IMR-90 (cell line): Measurements from ENCODE around the gene RNFT2. TPM values are rescaled to one million over a fixed set of nuclear protein-coding genes. Genes with fewer than 3 reads are reported as not detected.
A peak's percentile ranks its signal among the peaks of the same experiment; 100 is the strongest.

Experiments
- ATAC-seq: fragments of 200-7000 bp; cut with Tn5 transposase; 2 replicates; pipeline ENCODE4 v1.9.1; 2020; ENCODE audit warnings: low read depth, mild to moderate bottlenecking, moderate library complexity
- BruUV-seq: library from RNA; stranded (reverse); fragments of 400-500 nt; replicated peaks from 2 replicates; lab custom pipeline; 2021; lab: Mats Ljungman, UMichigan
- CTCF ChIA-PET: fragments of 300-600 bp; formaldehyde crosslinking; extraction: SDS; loops from one replicate; lab custom pipeline; 2021; ENCODE audit warnings: antibody characterized with exemption; lab: Yijun Ruan, JAX
- POLR2A ChIA-PET: fragments of 300-600 bp; sonication (Branson Sonifier 250); formaldehyde crosslinking; loops from one replicate; lab custom pipeline; 2022; ENCODE audit warnings: antibody characterized with exemption; ENCODE audit not compliant: unreplicated experiment; lab: Charles Lee
- DNase-seq: peaks from one replicate; pipeline ENCODE4 v3.0.0; 2013
- H2AFZ ChIP-seq: replicated peaks from 2 replicates; pipeline ENCODE3; 2013; ENCODE audit warnings: low read length, mild to moderate bottlenecking; ENCODE audit not compliant: poor library complexity
- H2AK5ac ChIP-seq: 2 replicates; pipeline ENCODE4 v1.6.1; 2013; ENCODE audit warnings: low read depth, low read length, inconsistent platforms
- H2AK9ac ChIP-seq: replicated peaks from 2 replicates; pipeline ENCODE3; 2013; ENCODE audit warnings: mild to moderate bottlenecking, low read depth, low read length, moderate library complexity; ENCODE audit not compliant: poor library complexity
- H2BK120ac ChIP-seq: 2 replicates; pipeline ENCODE4 v1.6.1; 2013; ENCODE audit warnings: low read depth, low read length, inconsistent platforms
- H2BK15ac ChIP-seq: 3 replicates; pipeline ENCODE4 v1.6.1; 2013; ENCODE audit warnings: low read depth, low read length, inconsistent platforms
- H2BK20ac ChIP-seq: 2 replicates; pipeline ENCODE4 v1.6.1; 2013; ENCODE audit warnings: low read depth, mild to moderate bottlenecking, inconsistent platforms, low read length, moderate library complexity
- H2BK5ac ChIP-seq: 2 replicates; pipeline ENCODE4 v1.6.1; 2013; ENCODE audit warnings: mild to moderate bottlenecking, low read depth, low read length, inconsistent platforms; ENCODE audit not compliant: poor library complexity, severe bottlenecking
- H3K14ac ChIP-seq: replicated peaks from 2 replicates; pipeline ENCODE4 v1.6.1; 2013; ENCODE audit warnings: low read depth, low read length, inconsistent platforms
- H3K18ac ChIP-seq: 2 replicates; pipeline ENCODE4 v1.6.1; 2013; ENCODE audit warnings: low read depth, low read length, control low read depth
- H3K23ac ChIP-seq: 2 replicates; pipeline ENCODE4 v1.6.1; 2013; ENCODE audit warnings: low read depth, low read length, inconsistent platforms
- H3K27ac ChIP-seq: 2 replicates; pipeline ENCODE4 v1.5.1; 2013; ENCODE audit warnings: mild to moderate bottlenecking, control low read depth, low read length; ENCODE audit not compliant: insufficient read depth
- H3K27me3 ChIP-seq: 2 replicates; pipeline ENCODE4 v1.6.1; 2013; ENCODE audit warnings: low read length; ENCODE audit not compliant: control insufficient read depth, insufficient read depth
- H3K36me3 ChIP-seq: 2 replicates; pipeline ENCODE4 v1.6.1; 2013; ENCODE audit warnings: low read length, mixed read lengths; ENCODE audit not compliant: control insufficient read depth, insufficient read depth
- H3K4ac ChIP-seq: 2 replicates; pipeline ENCODE4 v1.6.1; 2013; ENCODE audit warnings: low read depth, low read length, inconsistent platforms
- H3K4me1 ChIP-seq: 2 replicates; pipeline ENCODE4 v1.6.1; 2013; ENCODE audit warnings: low read length, mixed read lengths; ENCODE audit not compliant: control insufficient read depth, insufficient read depth
- H3K4me2 ChIP-seq: 2 replicates; pipeline ENCODE4 v1.6.1; 2013; ENCODE audit warnings: low read depth, mild to moderate bottlenecking, control low read depth, low read length, moderate library complexity
- H3K4me3 ChIP-seq: 2 replicates; pipeline ENCODE4 v1.5.1; 2013; ENCODE audit warnings: low read depth, mild to moderate bottlenecking, control low read depth, low read length, moderate library complexity; ENCODE audit not compliant: insufficient read depth
- H3K56ac ChIP-seq: 2 replicates; pipeline ENCODE4 v1.6.1; 2013; ENCODE audit warnings: low read length, inconsistent platforms; ENCODE audit not compliant: insufficient read depth; ENCODE audit errors: extremely low read depth
- H3K79me1 ChIP-seq, 2 experiments: 2 replicates each; pipeline ENCODE4 v1.6.1; 2013; ENCODE audit warnings: low read length in 2 of 2, inconsistent platforms in 1 of 2, low read depth in 1 of 2
- H3K9ac ChIP-seq: 2 replicates; pipeline ENCODE4 v1.6.1; 2013; ENCODE audit warnings: low read depth, low read length, control low read depth
- H3K9me1 ChIP-seq: 2 replicates; pipeline ENCODE4 v1.6.1; 2013; ENCODE audit warnings: low read length, inconsistent platforms; ENCODE audit not compliant: insufficient read depth
- H3K9me3 ChIP-seq: 2 replicates; pipeline ENCODE4 v1.6.1; 2013; ENCODE audit warnings: low read length; ENCODE audit not compliant: control insufficient read depth, insufficient read depth
- H4K20me1 ChIP-seq: 2 replicates; pipeline ENCODE4 v1.6.1; 2013; ENCODE audit warnings: low read length, inconsistent platforms; ENCODE audit not compliant: insufficient read depth
- H4K5ac ChIP-seq: 2 replicates; pipeline ENCODE4 v1.6.1; 2013; ENCODE audit warnings: mild to moderate bottlenecking, low read depth, low read length, control low read depth
- H4K8ac ChIP-seq, 2 experiments: 2 replicates each; pipeline ENCODE4 v1.6.1; 2013; ENCODE audit warnings: low read depth in 2 of 2, low read length in 2 of 2, control low read depth in 1 of 2, inconsistent platforms in 1 of 2
- H4K91ac ChIP-seq: 2 replicates; pipeline ENCODE4 v1.6.1; 2013; ENCODE audit warnings: low read depth, low read length, inconsistent platforms; ENCODE audit not compliant: insufficient read depth
- BHLHE40 ChIP-seq: fragments of 150-350 bp; IDR thresholded peaks from 2 replicates; pipeline ENCODE4 v1.6.1; 2016; ENCODE audit warnings: mild to moderate bottlenecking, low read depth, low read length
- CEBPB ChIP-seq: IDR thresholded peaks from 2 replicates; pipeline ENCODE4 v1.6.1; 2012; ENCODE audit warnings: low read depth, low read length, improper control_type of control experiment
- CHD1 ChIP-seq: IDR thresholded peaks from 2 replicates; pipeline ENCODE4 v1.6.1; 2012; ENCODE audit warnings: low read depth, low read length, improper control_type of control experiment
- MAZ ChIP-seq: IDR thresholded peaks from 2 replicates; pipeline ENCODE4 v1.6.1; 2012; ENCODE audit warnings: low read depth, mild to moderate bottlenecking, low read length, improper control_type of control experiment, moderate library complexity, borderline replicate concordance
- MXI1 ChIP-seq: IDR thresholded peaks from 2 replicates; pipeline ENCODE4 v1.6.1; 2012; ENCODE audit warnings: low read depth, mild to moderate bottlenecking, low read length, moderate library complexity, borderline replicate concordance
- NFE2L2 ChIP-seq: fragments of 150-350 bp; IDR thresholded peaks from 2 replicates; pipeline ENCODE4 v1.6.1; 2016; ENCODE audit warnings: low read depth, mild to moderate bottlenecking, low read length
- RCOR1 ChIP-seq: IDR thresholded peaks from 2 replicates; pipeline ENCODE4 v1.6.1; 2012; ENCODE audit warnings: mild to moderate bottlenecking, low read length, improper control_type of control experiment; ENCODE audit not compliant: insufficient replicate concordance
- SMC3 ChIP-seq: fragments of 150-350 bp; IDR thresholded peaks from 2 replicates; pipeline ENCODE4 v1.6.1; 2016; ENCODE audit warnings: low read depth, mild to moderate bottlenecking, antibody characterized with exemption, low read length, moderate library complexity
- WGBS, 2 experiments: methylation state at CpG; one replicate each; pipeline versions ENCODE4 v1.1.5 to v1.1.7; 2013; ENCODE audit warnings: missing lambda C conversion rate in 2 of 2; ENCODE audit not compliant: insufficient read length in 1 of 2; ENCODE audit errors: extremely low coverage in 2 of 2; 5-methylcytosine and 5-hydroxymethylcytosine counted together
- dilution Hi-C: fragments of 300-500 bp; cut with HindIII; formaldehyde crosslinking; loops from one replicate; pipeline ENCODE4 v1.14.3; 2018; ENCODE audit warnings: low sequenced_read_pairs; ENCODE audit not compliant: unreplicated experiment
- in situ Hi-C: fragments of 300-500 bp; cut with MboI; formaldehyde crosslinking; loops from 3 replicates; pipeline ENCODE4 v1.14.3; 2019; ENCODE audit warnings: low sequenced_read_pairs, inconsistent platforms, mixed read lengths
- intact Hi-C: fragments of 100-400 bp; cut with micrococcal nuclease; formaldehyde crosslinking; loops from 2 replicates; pipeline ENCODE4 v1.10.0; 2022
- polyA plus RNA-seq, 3 experiments: library from polyadenylated mRNA; depleted of rRNA; stranded (reverse); fragments of >200 nt; gene quantifications; 2 replicates each; pipeline ENCODE4 v1.2.3, GENCODE V29; 2012; ENCODE audit warnings: low replicate concordance in 1 of 3
- total RNA-seq: library from RNA; depleted of rRNA; stranded (reverse); fragments of >200 nt; gene quantifications from 2 replicates; pipeline ENCODE4 v1.2.3, GENCODE V29; 2012
- TF ChIP-seq, protein P1 (sequence below): fragments of 150-350 bp; IDR thresholded peaks from 2 replicates; pipeline ENCODE4 v1.6.1; 2017; ENCODE audit warnings: mild to moderate bottlenecking, antibody characterized with exemption, low read length, low read depth

RNFT2 gene
- total and polyA plus RNA-seq, 2 of the 4 experiments (the other 2 are of a cell fraction) = 1.6 to 2.3 TPM

DNA sequence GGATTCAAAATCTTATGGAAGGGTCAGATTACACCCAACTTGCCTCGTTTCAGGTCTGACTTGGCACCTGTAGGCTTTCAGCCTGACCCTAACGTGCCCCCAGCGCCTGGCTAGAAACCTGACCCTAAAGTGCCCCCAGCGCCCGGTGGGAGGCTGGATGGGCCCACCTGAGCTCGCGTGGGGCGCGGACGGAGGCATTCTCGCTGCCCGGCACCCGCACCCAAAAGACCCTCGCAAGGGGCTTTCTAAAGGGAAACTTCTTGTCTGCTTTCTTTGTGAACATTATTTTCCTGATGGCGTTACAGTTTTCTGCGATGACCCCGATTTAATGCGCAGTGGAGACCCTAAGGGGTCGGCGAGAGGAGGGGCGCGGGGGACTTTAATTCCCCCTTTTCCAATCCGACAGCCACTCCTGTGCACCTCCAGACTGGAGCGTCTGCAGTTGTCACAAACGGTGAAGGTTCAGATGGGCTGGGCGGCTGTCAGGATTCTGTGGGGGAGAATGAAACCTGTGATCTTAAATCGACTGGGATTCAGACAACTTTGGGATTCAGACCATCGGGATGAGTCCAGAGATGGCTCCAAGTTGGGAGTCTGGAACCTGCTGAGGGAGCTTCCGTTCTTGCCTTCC lies 143.9 kb downstream of the RNFT2 start:
- Histone ChIP-seq H3K23ac (peak overlapping the region; percentile 89; the same call in 1 of the 2 replicates), H2BK15ac (no peak overlapping the region), H3K9me1 (no peaks in the 10 kb centered on the region), H2AFZ (peak overlapping the region; percentile 14), H3K4me2 (no peak overlapping the region; the same call in 1 of the 2 replicates), H4K91ac (no peak overlapping the region), H3K9me3 (no peaks in the 10 kb centered on the region), H4K5ac (no peak overlapping the region), H3K4me3 (no peak overlapping the region), H2AK9ac (peak overlapping the region; percentile 13), H3K36me3 (no peaks in the 10 kb centered on the region), H3K56ac (no peak overlapping the region), H3K27ac (no peak overlapping the region), H3K18ac (no peak overlapping the region), H3K4me1 (no peaks in the 10 kb centered on the region), H2AK5ac (no peak overlapping the region), H3K14ac (no peak overlapping the region), H4K8ac (no peak overlapping the region), H2BK120ac (no peak overlapping the region), H2BK20ac (no peak overlapping the region), H3K4ac (no peak overlapping the region), H4K20me1 (peaks cover 8% of the 10 kb centered on the region; the same call in 1 of the 2 replicates), H2BK5ac (no peak overlapping the region), H3K79me1 (no peaks in the 10 kb centered on the region), H3K27me3 (peaks cover 73% of the 10 kb centered on the region), H3K9ac (no peak overlapping the region)
- 2% methylated on average over 18 of the region's 29 CpGs; no CpG with 5 or more reads in 1 of the 2 experiments for WGBS, 2 experiments
- TF ChIP-seq NFE2L2 = no peak
- TF ChIP-seq MAZ = no peak
- no peak for TF ChIP-seq BHLHE40
- TF ChIP-seq MXI1 = no peak
- TF ChIP-seq CEBPB = no peak
- no peak for TF ChIP-seq SMC3
- TF ChIP-seq RCOR1 = no peak
- TF ChIP-seq CHD1 = no peak
- TF ChIP-seq, protein P1, sequence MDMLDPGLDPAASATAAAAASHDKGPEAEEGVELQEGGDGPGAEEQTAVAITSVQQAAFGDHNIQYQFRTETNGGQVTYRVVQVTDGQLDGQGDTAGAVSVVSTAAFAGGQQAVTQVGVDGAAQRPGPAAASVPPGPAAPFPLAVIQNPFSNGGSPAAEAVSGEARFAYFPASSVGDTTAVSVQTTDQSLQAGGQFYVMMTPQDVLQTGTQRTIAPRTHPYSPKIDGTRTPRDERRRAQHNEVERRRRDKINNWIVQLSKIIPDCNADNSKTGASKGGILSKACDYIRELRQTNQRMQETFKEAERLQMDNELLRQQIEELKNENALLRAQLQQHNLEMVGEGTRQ = no peak
- in situ Hi-C loops (no loop called here), intact Hi-C loops (loop anchor here (1.0 to 2.0 kb wide), 2 partner anchors 29 to 179 kb away; partner anchors contain the start of gene FBXW8), dilution Hi-C loops (no loop called here)
- ChIA-PET POLR2A (no interaction called here), CTCF (interaction anchor here (0.7 to 1.9 kb wide), 4 partner anchors 163 to 178 kb away, joined by 3 to 6 read pairs (median 4); no protein-coding TSS in a partner anchor)
- no peak for ATAC-seq
- no peak for DNase-seq
- no TSS peak for BruUV-seq
